A549 (cell line): ENCODE measurements around the gene SLC8A2. TPM values are rescaled to one million over a fixed set of nuclear protein-coding genes. Genes with fewer than 3 reads are reported as not detected.

ENCODE experiments used
- ATAC-seq, 2 experiments: fragments of 200-7000 bp in 1 of 2; fragments of >200 bp in 1 of 2; cut with Nextera tagmentation in 1 of 2; cut with Tn5 transposase in 1 of 2; 3 replicates each; pipeline versions ENCODE4 v1.8.0 to v1.9.1; 2018 to 2020; ENCODE audit warnings: mild to moderate bottlenecking in 1 of 2, moderate library complexity in 1 of 2
- CTCF ChIA-PET: fragments of 300-600 bp; sonication (Branson Sonifier 250); formaldehyde crosslinking; extraction: SDS; loops from one replicate; lab custom pipeline; 2021; ENCODE audit warnings: antibody characterized with exemption, inconsistent platforms; lab: Yijun Ruan, JAX
- POLR2A ChIA-PET: fragments of 350-600 bp; formaldehyde crosslinking; extraction: SDS; loops from one replicate; lab custom pipeline; 2021; ENCODE audit warnings: antibody characterized with exemption, inconsistent platforms; lab: Yijun Ruan, JAX
- DNase-seq, 2 experiments: peaks; one replicate each; pipeline versions ENCODE4 v3.0.0 to v3.0.0-alpha.2; 2011 to 2016; ENCODE audit warnings: low read depth in 1 of 2, low spot score in 1 of 2
- FAIRE-seq: peaks from 2 replicates; lab custom pipeline; 2011; peaks lifted over from hg19 to GRCh38; lab: Jason Lieb, UNC
- H3K27ac ChIP-seq, 2 experiments: fragments of >200 bp; sonication (Bioruptor Twin); formaldehyde crosslinking; 3 replicates each; pipeline ENCODE4 v1.5.1; 2016 to 2017
- H3K4me1 ChIP-seq: fragments of >200 bp; sonication (Bioruptor Twin); formaldehyde crosslinking; 3 replicates; pipeline ENCODE4 v1.6.1; 2016
- H3K4me2 ChIP-seq: fragments of >200 bp; sonication (Bioruptor Twin); formaldehyde crosslinking; 3 replicates; pipeline ENCODE4 v1.6.1; 2016
- H3K4me3 ChIP-seq: fragments of >200 bp; sonication (Bioruptor Twin); formaldehyde crosslinking; 3 replicates; pipeline ENCODE4 v1.5.1; 2016
- H3K9me3 ChIP-seq: fragments of >200 bp; sonication (Bioruptor Twin); formaldehyde crosslinking; 3 replicates; pipeline ENCODE4 v1.6.1; 2016
- CBX2 ChIP-seq: fragments of 200-600 bp; sonication (generic); IDR thresholded peaks from 2 replicates; pipeline ENCODE4 v1.6.1; 2016; ENCODE audit warnings: low read depth, mild to moderate bottlenecking, borderline replicate concordance
- CEBPB ChIP-seq, 2 experiments: fragments of >200 bp in 1 of 2; sonication (Bioruptor Twin) in 1 of 2; formaldehyde crosslinking in 1 of 2; IDR thresholded peaks; 2 replicates each; pipeline ENCODE4 v1.6.1; 2012 to 2016
- CHD2 ChIP-seq: fragments of 150-350 bp; IDR thresholded peaks from 2 replicates; pipeline ENCODE4 v1.6.1; 2014; ENCODE audit warnings: low read length; ENCODE audit not compliant: partially characterized antibody
- EHF ChIP-seq: fragments of 250-450 bp; sonication (Bioruptor Pico); IDR thresholded peaks from 2 replicates; pipeline ENCODE4 v1.5.0; 2020; ENCODE audit warnings: mild to moderate bottlenecking
- EHMT2 ChIP-seq: fragments of 200-600 bp; sonication (generic); IDR thresholded peaks from 2 replicates; pipeline ENCODE4 v1.6.1; 2016; ENCODE audit warnings: antibody characterized with exemption, low read depth, mild to moderate bottlenecking, moderate library complexity
- EP300 ChIP-seq, 2 experiments: fragments of >200 bp; sonication (Bioruptor Twin); formaldehyde crosslinking; IDR thresholded peaks; 2 replicates in 1 of 2; 3 replicates in 1 of 2; pipeline ENCODE4 v1.6.1; 2016 to 2017
- HDAC2 ChIP-seq: fragments of 200-600 bp; sonication (generic); IDR thresholded peaks from 2 replicates; pipeline ENCODE4 v1.6.1; 2016
- HOXA7 ChIP-seq: fragments of 250-450 bp; sonication (Bioruptor Pico); IDR thresholded peaks from 2 replicates; pipeline ENCODE4 v1.5.0; 2020; ENCODE audit warnings: mild to moderate bottlenecking, moderate library complexity
- HOXB5 ChIP-seq: fragments of 250-450 bp; sonication (Bioruptor Pico); IDR thresholded peaks from 2 replicates; pipeline ENCODE4 v1.5.0; 2020; ENCODE audit warnings: mild to moderate bottlenecking, moderate library complexity
- JUNB ChIP-seq: fragments of >200 bp; sonication (Bioruptor Twin); formaldehyde crosslinking; IDR thresholded peaks from 2 replicates; pipeline ENCODE4 v1.6.1; 2016
- KDM5A ChIP-seq: fragments of 200-600 bp; sonication (generic); IDR thresholded peaks from 2 replicates; pipeline ENCODE4 v1.6.1; 2016; ENCODE audit warnings: antibody characterized with exemption, mild to moderate bottlenecking
- MAZ ChIP-seq: fragments of 150-350 bp; IDR thresholded peaks from 2 replicates; pipeline ENCODE4 v1.6.1; 2014; ENCODE audit warnings: antibody characterized with exemption, low read depth, low read length, borderline replicate concordance
- MYC ChIP-seq: IDR thresholded peaks from 2 replicates; pipeline ENCODE4 v1.6.1; 2012; ENCODE audit warnings: mild to moderate bottlenecking, inconsistent platforms, low read length, improper control_type of control experiment, borderline replicate concordance
- POLR2A ChIP-seq: IDR thresholded peaks from 2 replicates; pipeline ENCODE4 v1.6.1; 2012; ENCODE audit warnings: mild to moderate bottlenecking, low read length
- POLR2AphosphoS2 ChIP-seq: conservative IDR thresholded peaks from 2 replicates; pipeline ENCODE4 v1.6.1; 2012; ENCODE audit warnings: low read length, improper control_type of control experiment, inconsistent platforms
- RAD21 ChIP-seq, 2 experiments: fragments of >200 bp in 1 of 2; sonication (Bioruptor Twin) in 1 of 2; formaldehyde crosslinking in 1 of 2; IDR thresholded peaks in 1 of 2; conservative IDR thresholded peaks in 1 of 2; 2 replicates in 1 of 2; 3 replicates in 1 of 2; pipeline ENCODE4 v1.6.1; 2012 to 2018; ENCODE audit warnings: inconsistent platforms in 1 of 2
- RCOR1 ChIP-seq: fragments of 150-350 bp; IDR thresholded peaks from 2 replicates; pipeline ENCODE4 v1.6.1; 2014; ENCODE audit warnings: antibody characterized with exemption, low read length, low read depth
- SMC3 ChIP-seq: fragments of >200 bp; sonication (Bioruptor Twin); formaldehyde crosslinking; IDR thresholded peaks from 3 replicates; pipeline ENCODE4 v1.6.1; 2018; ENCODE audit warnings: inconsistent platforms
- TFCP2L1 ChIP-seq: fragments of 250-450 bp; sonication (Bioruptor Pico); IDR thresholded peaks from 2 replicates; pipeline ENCODE4 v1.5.0; 2021; ENCODE audit warnings: mild to moderate bottlenecking
- ZC3H11A ChIP-seq: fragments of 450-650 bp; IDR thresholded peaks from 2 replicates; pipeline ENCODE4 v1.6.1; 2014; ENCODE audit warnings: antibody characterized with exemption, mild to moderate bottlenecking
- WGBS: methylation state at CpG from one replicate; pipeline ENCODE4 v1.1.6; 2017; ENCODE audit errors: missing lambda C conversion rate; 5-methylcytosine and 5-hydroxymethylcytosine counted together
- polyA plus RNA-seq, 4 experiments: library from polyadenylated mRNA; depleted of rRNA in 3 of 4; stranded (reverse); fragments of >200 nt; fragmentation: RNase III in 1 of 4; extraction: RNeasy Plus Mini Kit Qiagen cat#74134 plus additional on column Dnase treatment in 1 of 4; gene quantifications; 2 replicates in 3 of 4; 3 replicates in 1 of 4; pipeline ENCODE4 v1.2.3, GENCODE V29; 2011 to 2017
- TF ChIP-seq, protein P1 (sequence below): fragments of >200 bp; sonication (Bioruptor Twin); formaldehyde crosslinking; IDR thresholded peaks from 3 replicates; pipeline ENCODE4 v1.6.1; 2016
- TF ChIP-seq, protein P2 (sequence below): fragments of 200-600 bp; sonication (generic); IDR thresholded peaks from 2 replicates; pipeline ENCODE4 v1.6.1; 2016; ENCODE audit warnings: antibody characterized with exemption, mild to moderate bottlenecking, moderate library complexity
- TF ChIP-seq, protein P3 (sequence below): fragments of 450-650 bp; IDR thresholded peaks from 2 replicates; pipeline ENCODE4 v1.6.1; 2014; ENCODE audit warnings: antibody characterized with exemption
- TF ChIP-seq, protein P4 (sequence below): IDR thresholded peaks from 2 replicates; pipeline ENCODE4 v1.6.1; 2012

Gene SLC8A2
- polyA plus RNA-seq, 2 of the 4 experiments (the other 2 are of a cell fraction): 0.15 to 0.35 TPM

DNA sequence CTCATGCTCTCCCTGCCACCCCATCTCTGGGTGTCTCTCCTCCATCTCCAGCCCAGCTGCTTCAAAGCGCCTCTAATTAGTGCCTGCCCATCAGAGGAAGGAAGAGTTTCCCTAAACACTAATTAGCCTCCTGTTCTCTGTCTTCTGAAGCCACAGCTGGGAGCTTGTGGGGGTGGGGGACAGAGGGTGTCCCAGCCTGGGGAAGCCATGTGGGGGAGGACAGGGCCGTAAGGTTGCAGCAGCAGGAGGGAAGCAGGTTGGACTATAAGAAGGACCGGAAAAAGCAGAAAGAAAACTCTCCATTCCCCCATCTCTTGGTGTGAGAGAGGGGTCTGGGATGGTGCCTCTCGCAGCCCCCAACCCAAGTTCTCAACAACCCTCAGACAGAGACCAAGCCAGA, 26.2 kb downstream of the SLC8A2 start:
- ChIA-PET POLR2A (no interaction called here), CTCF (interaction anchor here (1.0 to 28.3 kb wide), 7 partner anchors 10 to 261 kb away, joined by 4 to 901 read pairs (median 16); partner anchors contain the start of genes EHD2, KPTN and NAPA)
- FAIRE-seq: no peak
- TF ChIP-seq HDAC2 (no peak), JUNB (no peak), KDM5A (no peak), CEBPB (IDR thresholded peaks at IDR 0.05) (no peak), RAD21 (conservative IDR thresholded peaks at IDR 0.05 in 1 of 2, IDR thresholded peaks at IDR 0.05 in 1 of 2) (no peak), HOXA7 (no peak), MAZ (no peak), POLR2A (no peak), HOXB5 (CRISPR knock-in tag) (no peak), EP300 (IDR thresholded peaks at IDR 0.05) (no peak), CBX2 (no peak), CHD2 (no peak), TFCP2L1 (CRISPR knock-in tag) (no peak), ZC3H11A (no peak), MYC (no peak)
- TF ChIP-seq, protein P1, sequence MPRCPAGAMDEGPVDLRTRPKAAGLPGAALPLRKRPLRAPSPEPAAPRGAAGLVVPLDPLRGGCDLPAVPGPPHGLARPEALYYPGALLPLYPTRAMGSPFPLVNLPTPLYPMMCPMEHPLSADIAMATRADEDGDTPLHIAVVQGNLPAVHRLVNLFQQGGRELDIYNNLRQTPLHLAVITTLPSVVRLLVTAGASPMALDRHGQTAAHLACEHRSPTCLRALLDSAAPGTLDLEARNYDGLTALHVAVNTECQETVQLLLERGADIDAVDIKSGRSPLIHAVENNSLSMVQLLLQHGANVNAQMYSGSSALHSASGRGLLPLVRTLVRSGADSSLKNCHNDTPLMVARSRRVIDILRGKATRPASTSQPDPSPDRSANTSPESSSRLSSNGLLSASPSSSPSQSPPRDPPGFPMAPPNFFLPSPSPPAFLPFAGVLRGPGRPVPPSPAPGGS: no peak
- TF ChIP-seq, protein P2, sequence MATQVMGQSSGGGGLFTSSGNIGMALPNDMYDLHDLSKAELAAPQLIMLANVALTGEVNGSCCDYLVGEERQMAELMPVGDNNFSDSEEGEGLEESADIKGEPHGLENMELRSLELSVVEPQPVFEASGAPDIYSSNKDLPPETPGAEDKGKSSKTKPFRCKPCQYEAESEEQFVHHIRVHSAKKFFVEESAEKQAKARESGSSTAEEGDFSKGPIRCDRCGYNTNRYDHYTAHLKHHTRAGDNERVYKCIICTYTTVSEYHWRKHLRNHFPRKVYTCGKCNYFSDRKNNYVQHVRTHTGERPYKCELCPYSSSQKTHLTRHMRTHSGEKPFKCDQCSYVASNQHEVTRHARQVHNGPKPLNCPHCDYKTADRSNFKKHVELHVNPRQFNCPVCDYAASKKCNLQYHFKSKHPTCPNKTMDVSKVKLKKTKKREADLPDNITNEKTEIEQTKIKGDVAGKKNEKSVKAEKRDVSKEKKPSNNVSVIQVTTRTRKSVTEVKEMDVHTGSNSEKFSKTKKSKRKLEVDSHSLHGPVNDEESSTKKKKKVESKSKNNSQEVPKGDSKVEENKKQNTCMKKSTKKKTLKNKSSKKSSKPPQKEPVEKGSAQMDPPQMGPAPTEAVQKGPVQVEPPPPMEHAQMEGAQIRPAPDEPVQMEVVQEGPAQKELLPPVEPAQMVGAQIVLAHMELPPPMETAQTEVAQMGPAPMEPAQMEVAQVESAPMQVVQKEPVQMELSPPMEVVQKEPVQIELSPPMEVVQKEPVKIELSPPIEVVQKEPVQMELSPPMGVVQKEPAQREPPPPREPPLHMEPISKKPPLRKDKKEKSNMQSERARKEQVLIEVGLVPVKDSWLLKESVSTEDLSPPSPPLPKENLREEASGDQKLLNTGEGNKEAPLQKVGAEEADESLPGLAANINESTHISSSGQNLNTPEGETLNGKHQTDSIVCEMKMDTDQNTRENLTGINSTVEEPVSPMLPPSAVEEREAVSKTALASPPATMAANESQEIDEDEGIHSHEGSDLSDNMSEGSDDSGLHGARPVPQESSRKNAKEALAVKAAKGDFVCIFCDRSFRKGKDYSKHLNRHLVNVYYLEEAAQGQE: no peak
- TF ChIP-seq, protein P3, sequence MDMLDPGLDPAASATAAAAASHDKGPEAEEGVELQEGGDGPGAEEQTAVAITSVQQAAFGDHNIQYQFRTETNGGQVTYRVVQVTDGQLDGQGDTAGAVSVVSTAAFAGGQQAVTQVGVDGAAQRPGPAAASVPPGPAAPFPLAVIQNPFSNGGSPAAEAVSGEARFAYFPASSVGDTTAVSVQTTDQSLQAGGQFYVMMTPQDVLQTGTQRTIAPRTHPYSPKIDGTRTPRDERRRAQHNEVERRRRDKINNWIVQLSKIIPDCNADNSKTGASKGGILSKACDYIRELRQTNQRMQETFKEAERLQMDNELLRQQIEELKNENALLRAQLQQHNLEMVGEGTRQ: no peak
- TF ChIP-seq, protein P4, sequence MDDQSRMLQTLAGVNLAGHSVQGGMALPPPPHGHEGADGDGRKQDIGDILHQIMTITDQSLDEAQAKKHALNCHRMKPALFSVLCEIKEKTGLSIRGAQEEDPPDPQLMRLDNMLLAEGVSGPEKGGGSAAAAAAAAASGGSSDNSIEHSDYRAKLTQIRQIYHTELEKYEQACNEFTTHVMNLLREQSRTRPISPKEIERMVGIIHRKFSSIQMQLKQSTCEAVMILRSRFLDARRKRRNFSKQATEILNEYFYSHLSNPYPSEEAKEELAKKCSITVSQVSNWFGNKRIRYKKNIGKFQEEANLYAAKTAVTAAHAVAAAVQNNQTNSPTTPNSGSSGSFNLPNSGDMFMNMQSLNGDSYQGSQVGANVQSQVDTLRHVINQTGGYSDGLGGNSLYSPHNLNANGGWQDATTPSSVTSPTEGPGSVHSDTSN: no peak
- peaks cover 26% of the 10 kb centered on the region for H3K4me1 ChIP-seq
- ATAC-seq: no peak
- peak overlapping the region; percentile 27; the same call in 2 of the 3 replicates for H3K4me3 ChIP-seq
- WGBS: 28% methylated on average over 4 of the region's 4 CpGs
- H3K27ac ChIP-seq: no peak overlapping the region
- H3K9me3 ChIP-seq: no peaks in the 10 kb centered on the region
- peak overlapping the region; percentile 91 for H3K4me2 ChIP-seq
- DNase-seq: no peak

DNA sequence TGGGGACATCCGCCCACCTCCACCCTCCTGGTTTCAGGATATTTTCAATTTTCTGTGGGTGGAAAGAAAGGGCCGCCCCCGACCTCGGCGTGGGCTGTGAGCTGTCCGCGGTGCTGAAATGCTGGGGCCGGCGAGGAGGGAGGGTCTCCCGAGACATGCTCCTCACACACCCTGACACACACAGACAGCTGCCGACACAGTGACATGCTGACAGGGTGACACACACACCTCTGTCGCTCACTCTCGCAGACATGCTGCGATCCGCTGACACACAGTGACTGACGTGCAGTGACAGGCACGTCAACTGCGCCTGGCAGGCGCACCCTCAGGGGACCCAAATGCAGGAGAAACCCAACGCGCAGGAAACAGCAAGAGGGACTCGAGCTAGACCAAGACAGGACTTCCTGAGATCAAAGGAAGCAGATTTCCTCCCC, 27.3 kb downstream of the SLC8A2 start:
- ATAC-seq (no peak), DNase-seq (no peak), FAIRE-seq (no peak)
- no peak overlapping the region for H3K4me3 ChIP-seq
- no peak overlapping the region for H3K27ac ChIP-seq
- CTCF ChIA-PET: interaction anchor here (0.6 to 28.3 kb wide), 6 partner anchors 9 to 262 kb away, joined by 3 to 901 read pairs (median 15); partner anchors contain the start of genes EHD2 and NAPA
- H3K4me1 ChIP-seq: peaks cover 26% of the 10 kb centered on the region
- WGBS: 41% methylated on average over 22 of the region's 22 CpGs
- H3K9me3 ChIP-seq: no peaks in the 10 kb centered on the region
- no peak overlapping the region for H3K4me2 ChIP-seq
- POLR2A ChIA-PET: interaction anchor here (0.6 to 1.0 kb wide), 2 partner anchors 16 to 39 kb away, joined by 3 to 4 read pairs; partner anchors contain the start of gene KPTN
- TF ChIP-seq, protein P3: no peak
- no peak for TF ChIP-seq SMC3
- TF ChIP-seq RCOR1: no peak
- no peak for TF ChIP-seq EHF
- TF ChIP-seq, protein P1: no peak
- TF ChIP-seq POLR2AphosphoS2: no peak
- TF ChIP-seq, protein P2: peak; percentile 95
- no peak for TF ChIP-seq HOXB5 (CRISPR knock-in tag)
- TF ChIP-seq MAZ: no peak
- TF ChIP-seq JUNB: no peak
- 0 out of 2 replicates have a peak, but pooled peaks have one; percentile 64 for TF ChIP-seq EHMT2
